Chondrocyte (in vitro differentiated cells): ENCODE results near the gene WDR55. TPM values are rescaled to one million over a fixed set of nuclear protein-coding genes. Genes with fewer than 3 reads are reported as not detected.
A peak's percentile ranks its signal among the peaks of the same experiment; 100 is the strongest.
"Not testable (repeated sequence)": the region's sequence is repeated elsewhere in the genome, so short reads cannot be mapped to it uniquely, and the experiment has no call there.

ENCODE experiments used
- DNase-seq: peaks from one replicate; pipeline ENCODE4 v3.0.0; 2021; ENCODE audit warnings: mixed read lengths, low spot score
- H3K27ac Mint-ChIP-seq: one replicate; pipeline ENCODE4 v1.8.0; 2021; ENCODE audit warnings: mild to moderate bottlenecking, moderate library complexity, mixed read lengths; ENCODE audit not compliant: unreplicated experiment
- H3K27me3 Mint-ChIP-seq: 2 replicates; pipeline ENCODE4 v1.8.0; 2021; ENCODE audit warnings: low read depth, mixed read lengths
- H3K36me3 Mint-ChIP-seq: 2 replicates; pipeline ENCODE4 v1.8.0; 2021; ENCODE audit warnings: low read depth, mixed read lengths
- H3K4me1 Mint-ChIP-seq: 2 replicates; pipeline ENCODE4 v1.8.0; 2021; ENCODE audit warnings: low read depth, mild to moderate bottlenecking, mixed read lengths
- H3K4me3 Mint-ChIP-seq: one replicate; pipeline ENCODE4 v1.8.0; 2021; ENCODE audit warnings: mild to moderate bottlenecking, moderate library complexity, mixed read lengths; ENCODE audit not compliant: unreplicated experiment
- H3K9me3 Mint-ChIP-seq: 2 replicates; pipeline ENCODE4 v1.8.0; 2021; ENCODE audit warnings: low read depth, mixed read lengths
- CTCF ChIP-seq: fragments of 200-600 bp; sonication (generic); IDR thresholded peaks from 2 replicates; pipeline ENCODE4 v1.5.0; 2021; ENCODE audit warnings: antibody characterized with exemption, mild to moderate bottlenecking, moderate library complexity
- total RNA-seq: library from RNA; stranded (reverse); gene quantifications from 3 replicates; pipeline ENCODE4 v1.2.1, GENCODE V29; 2021

The WDR55 gene
- total RNA-seq, 1 donor from 2014 or later = 24.5 TPM

- no peak for DNase-seq
- Mint-ChIP-seq H3K4me1 (peaks cover 38% of the 10 kb centered on the region), H3K4me3 (peak overlapping the region; percentile 97), H3K27ac (peak overlapping the region; percentile 99), H3K36me3 (peaks cover 33% of the 10 kb centered on the region), H3K9me3 (no peaks in the 10 kb centered on the region), H3K27me3 (no peaks in the 10 kb centered on the region)
- no peak for TF ChIP-seq CTCF
Observed at GRCh38 chr5:140664030-140664358, 710 bp upstream of the WDR55 start.

DNA sequence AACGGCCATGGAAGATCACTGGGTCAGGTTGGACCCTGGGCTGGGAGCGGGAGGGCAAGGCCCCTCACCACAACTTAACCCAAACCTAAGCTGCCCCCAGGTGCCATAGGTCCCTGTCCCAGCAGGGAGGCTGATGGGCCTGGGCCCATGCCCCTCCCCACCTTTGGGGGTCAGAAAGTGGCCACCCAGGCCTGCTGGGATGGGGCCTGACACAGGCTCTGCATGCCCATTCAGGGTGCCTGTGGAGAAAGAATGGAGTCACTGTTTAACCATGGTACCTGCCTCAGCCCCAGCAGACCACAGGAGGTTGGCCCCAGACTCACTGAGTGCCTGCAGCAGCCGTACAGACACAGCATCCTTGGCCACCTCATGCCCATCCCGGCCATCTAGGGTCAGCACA, 6.3 kb downstream of the WDR55 start:
- peaks cover 19% of the 10 kb centered on the region for H3K4me1 Mint-ChIP-seq
- not testable (repeated sequence) for H3K4me3 Mint-ChIP-seq, H3K27ac Mint-ChIP-seq, H3K9me3 Mint-ChIP-seq, H3K27me3 Mint-ChIP-seq, DNase-seq
- peaks cover 22% of the 10 kb centered on the region for H3K36me3 Mint-ChIP-seq

DNA sequence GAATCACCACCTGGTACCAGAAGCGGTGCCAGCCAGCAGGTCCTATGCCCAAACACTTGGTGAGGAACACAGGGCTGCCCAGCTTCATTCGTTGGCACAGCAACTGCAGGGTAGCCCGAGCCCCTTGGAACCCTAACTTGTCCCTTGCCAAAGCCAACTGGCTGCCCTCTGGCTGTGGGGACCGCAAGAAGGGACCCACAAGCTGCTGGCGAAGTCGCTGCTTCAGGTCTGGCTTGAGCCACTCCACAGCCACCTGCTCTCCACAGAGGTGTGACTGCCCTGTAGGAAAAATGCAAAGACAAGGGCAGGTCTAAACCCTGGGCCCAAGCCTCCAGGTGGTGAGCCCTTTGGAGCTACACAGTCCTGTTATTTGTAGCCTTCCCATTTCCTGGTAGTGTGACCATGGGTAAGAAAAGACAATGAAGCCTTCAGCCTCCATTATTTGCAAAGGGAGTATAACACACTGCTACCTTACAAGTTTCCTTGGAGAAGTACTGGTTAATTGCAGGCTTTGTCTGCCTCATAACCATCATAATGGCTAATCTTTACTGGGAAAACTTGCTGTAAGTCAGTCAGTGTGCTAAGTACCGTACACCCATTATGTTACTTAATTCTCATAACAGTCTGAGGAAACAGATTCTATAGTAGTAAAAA, 6.9 kb downstream of the WDR55 start:
- no peak for DNase-seq

GRCh38 chr5:140672455-140673186, 7.9 kb downstream of the WDR55 start:
- H3K27ac Mint-ChIP-seq = no peak overlapping the region
- peaks cover 27% of the 10 kb centered on the region for H3K36me3 Mint-ChIP-seq
- no peak overlapping the region for H3K4me3 Mint-ChIP-seq
- DNase-seq = no peak
- no peak for TF ChIP-seq CTCF
- no peaks in the 10 kb centered on the region for H3K9me3 Mint-ChIP-seq
- peaks cover 3% of the 10 kb centered on the region for H3K4me1 Mint-ChIP-seq
- H3K27me3 Mint-ChIP-seq = no peaks in the 10 kb centered on the region

More for the DNA sequence above, 6.9 kb downstream of the WDR55 start:
- Mint-ChIP-seq H3K9me3 (no peaks in the 10 kb centered on the region), H3K4me3 (no peak overlapping the region), H3K36me3 (peaks cover 24% of the 10 kb centered on the region), H3K27ac (no peak overlapping the region), H3K27me3 (no peaks in the 10 kb centered on the region), H3K4me1 (peaks cover 13% of the 10 kb centered on the region)
- no peak for TF ChIP-seq CTCF

GRCh38 chr5:140673187-140673976, 8.7 kb downstream of the WDR55 start, which contains the start of gene DND1:
TSS of gene DND1 (minus strand) at chr5:140673576. CDS start at chr5:140673542, 34 bp downstream.
- no peaks in the 10 kb centered on the region for H3K27me3 Mint-ChIP-seq
- no peak within 1 kb of the TSS for H3K4me3 Mint-ChIP-seq
- H3K27ac Mint-ChIP-seq = peak within 1 kb of the TSS; percentile 45
- H3K9me3 Mint-ChIP-seq = no peaks in the 10 kb centered on the region
- H3K4me1 Mint-ChIP-seq = no peaks in the 10 kb centered on the region
- TF ChIP-seq CTCF = no peak
- H3K36me3 Mint-ChIP-seq = peaks cover 28% of the 10 kb centered on the region
- no peak for DNase-seq
